H1 (cell line): Measurements from ENCODE around the gene CORIN. TPM values are rescaled to one million over a fixed set of nuclear protein-coding genes. Genes with fewer than 3 reads are reported as not detected.

Source experiments
- CREB1 ChIP-seq: IDR thresholded peaks from 2 replicates; pipeline ENCODE4 v1.6.1; 2012; ENCODE audit warnings: inconsistent platforms
- RAD21 ChIP-seq, 2 experiments: IDR thresholded peaks in 1 of 2; conservative IDR thresholded peaks in 1 of 2; 2 replicates each; pipeline ENCODE4 v1.6.1; 2011; ENCODE audit warnings: low read depth in 2 of 2, low read length in 2 of 2, improper control_type of control experiment in 1 of 2, inconsistent platforms in 1 of 2, mild to moderate bottlenecking in 1 of 2, moderate library complexity in 1 of 2
- SP1 ChIP-seq: IDR thresholded peaks from 2 replicates; pipeline ENCODE4 v1.6.1; 2011; ENCODE audit warnings: low read depth, low read length
- SP2 ChIP-seq: IDR thresholded peaks from 2 replicates; pipeline ENCODE4 v1.6.1; 2012; ENCODE audit warnings: mild to moderate bottlenecking, low read length, inconsistent platforms
- polyA plus RNA-seq, 7 experiments: library from polyadenylated mRNA; depleted of rRNA in 3 of 7; stranded (reverse) in 5 of 7; unstranded in 2 of 7; fragments of >200 nt in 5 of 7; fragments of 200-250 nt in 2 of 7; gene quantifications; 1 replicate in 5 of 7; 2 replicates in 1 of 7; 4 replicates in 1 of 7; pipeline versions ENCODE4 v1.2.1 to v1.2.3, GENCODE V29; 2011 to 2013; ENCODE audit warnings: missing spikeins in 2 of 7, mixed read lengths in 2 of 7
- total RNA-seq: library from RNA; stranded (reverse); fragmentation: NEBNext Ultra II Directional; extraction: Animal tissue kit (Norgen Biotek cat#: 25700); gene quantifications from 2 replicates; pipeline ENCODE4 v1.2.1, GENCODE V29; 2021

Gene CORIN
- total and polyA plus RNA-seq, 2 of the 8 experiments (the other 6 are each of a cell fraction or from before 2014, with no cell fraction given), result 0.09 to 0.32 TPM

DNA sequence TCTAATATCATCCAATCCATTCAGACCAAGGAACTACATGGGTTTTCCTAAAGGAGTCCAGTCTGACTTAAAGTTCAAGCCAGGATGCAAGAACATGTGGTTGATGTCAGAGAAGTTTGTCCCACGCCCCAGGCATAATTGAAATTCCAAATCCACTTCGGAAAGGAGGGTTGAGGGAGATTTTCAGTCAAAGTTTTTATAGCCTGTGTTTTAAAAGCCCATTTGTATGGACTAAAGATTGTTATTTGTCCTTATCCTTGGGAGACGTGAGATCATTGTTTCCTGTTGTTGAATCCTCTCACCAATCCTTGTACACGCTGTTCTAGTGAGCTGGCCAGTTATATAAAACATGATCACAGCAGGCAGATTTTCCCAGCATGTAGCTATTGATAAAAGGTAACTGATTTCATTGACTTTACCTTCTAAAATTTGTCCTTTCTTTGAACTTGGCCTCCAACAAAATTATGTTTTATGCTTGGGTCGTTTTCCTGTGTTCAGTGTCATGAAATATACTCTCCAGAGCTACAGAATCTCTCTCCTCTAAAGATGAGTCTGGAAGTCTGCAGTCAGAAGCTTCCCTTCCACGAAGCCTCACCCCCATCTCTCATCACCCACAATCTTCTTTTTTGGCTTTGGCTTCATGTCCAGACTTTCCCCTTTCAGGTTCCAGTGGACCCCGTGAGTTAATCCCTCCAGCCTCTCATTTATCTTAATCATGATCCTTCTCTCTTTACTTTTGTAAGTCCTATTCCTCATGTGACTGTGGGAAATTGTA is 259.9 kb downstream of the CORIN start (continued):
- TF ChIP-seq SP2, result no peak
- no peak for TF ChIP-seq CREB1
- TF ChIP-seq RAD21 (IDR thresholded peaks at IDR 0.05 in 1 of 2, conservative IDR thresholded peaks at IDR 0.05 in 1 of 2; ENCODE audit: low read depth in 2 of 2, low read length in 2 of 2), result no peak
- no peak for TF ChIP-seq SP1
